HL-60 (cell line): Measurements from ENCODE around the gene TACC2.

Source experiments
- DNase-seq, 2 experiments: peaks; one replicate each; pipeline ENCODE4 v3.0.0-alpha.2; 2010 to 2020; ENCODE audit warnings: low read depth in 1 of 2, low spot score in 1 of 2
- H3K27ac ChIP-seq: fragments of 250-450 bp; sonication (Bioruptor Pico); replicated peaks from 2 replicates; pipeline ENCODE4 v1.5.1; 2020; ENCODE audit warnings: mild to moderate bottlenecking, moderate library complexity
- H3K27me3 ChIP-seq: fragments of 250-450 bp; sonication (Bioruptor Pico); 2 replicates; pipeline ENCODE4 v1.5.1; 2021; ENCODE audit warnings: mild to moderate bottlenecking, moderate library complexity; ENCODE audit not compliant: insufficient read depth, poor library complexity, severe bottlenecking
- H3K4me3 ChIP-seq: replicated peaks from 2 replicates; pipeline ENCODE4 v1.5.1; 2011; ENCODE audit warnings: mild to moderate bottlenecking, control low read depth, low read length; ENCODE audit not compliant: insufficient read depth
- GABPA ChIP-seq: IDR thresholded peaks from 2 replicates; pipeline ENCODE4 v1.6.1; 2012; ENCODE audit warnings: low read depth
- POLR2AphosphoS5 ChIP-seq: IDR thresholded peaks from 2 replicates; pipeline ENCODE4 v1.6.1; 2012; ENCODE audit warnings: low read depth
- SPI1 ChIP-seq: IDR thresholded peaks from 2 replicates; pipeline ENCODE4 v1.6.1; 2012; ENCODE audit warnings: low read depth, mild to moderate bottlenecking, borderline replicate concordance
- TF ChIP-seq, protein P1 (sequence below): IDR thresholded peaks from 2 replicates; pipeline ENCODE4 v1.6.1; 2012; ENCODE audit warnings: low read depth; ENCODE audit not compliant: insufficient replicate concordance
- TF ChIP-seq, protein P2 (sequence below): IDR thresholded peaks from one replicate; pipeline ENCODE4 v1.5.1; 2011; ENCODE audit warnings: low read length, control low read depth, inconsistent platforms; ENCODE audit not compliant: insufficient read depth

TACC2 gene

DNA sequence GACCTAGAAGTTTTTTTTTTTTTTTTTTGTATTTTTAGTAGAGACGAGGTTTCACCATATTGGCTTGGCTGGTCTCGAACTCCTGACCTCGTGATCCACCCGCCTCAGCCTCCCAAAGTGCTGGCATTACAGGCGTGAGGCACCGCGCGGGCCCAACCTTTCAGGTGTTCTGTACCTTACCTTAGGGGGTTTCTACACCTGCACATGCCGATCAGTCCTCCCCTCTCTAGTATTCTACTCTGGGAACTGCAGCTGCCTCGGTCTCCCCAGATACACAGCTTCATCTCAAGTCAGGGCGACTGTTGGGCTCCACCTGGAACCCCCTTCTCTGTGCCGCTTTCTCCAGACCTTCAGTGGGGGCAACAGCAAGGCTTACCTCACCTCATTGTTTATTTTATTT lies 79.9 kb downstream of the TACC2 start:
- TF ChIP-seq, protein P1, sequence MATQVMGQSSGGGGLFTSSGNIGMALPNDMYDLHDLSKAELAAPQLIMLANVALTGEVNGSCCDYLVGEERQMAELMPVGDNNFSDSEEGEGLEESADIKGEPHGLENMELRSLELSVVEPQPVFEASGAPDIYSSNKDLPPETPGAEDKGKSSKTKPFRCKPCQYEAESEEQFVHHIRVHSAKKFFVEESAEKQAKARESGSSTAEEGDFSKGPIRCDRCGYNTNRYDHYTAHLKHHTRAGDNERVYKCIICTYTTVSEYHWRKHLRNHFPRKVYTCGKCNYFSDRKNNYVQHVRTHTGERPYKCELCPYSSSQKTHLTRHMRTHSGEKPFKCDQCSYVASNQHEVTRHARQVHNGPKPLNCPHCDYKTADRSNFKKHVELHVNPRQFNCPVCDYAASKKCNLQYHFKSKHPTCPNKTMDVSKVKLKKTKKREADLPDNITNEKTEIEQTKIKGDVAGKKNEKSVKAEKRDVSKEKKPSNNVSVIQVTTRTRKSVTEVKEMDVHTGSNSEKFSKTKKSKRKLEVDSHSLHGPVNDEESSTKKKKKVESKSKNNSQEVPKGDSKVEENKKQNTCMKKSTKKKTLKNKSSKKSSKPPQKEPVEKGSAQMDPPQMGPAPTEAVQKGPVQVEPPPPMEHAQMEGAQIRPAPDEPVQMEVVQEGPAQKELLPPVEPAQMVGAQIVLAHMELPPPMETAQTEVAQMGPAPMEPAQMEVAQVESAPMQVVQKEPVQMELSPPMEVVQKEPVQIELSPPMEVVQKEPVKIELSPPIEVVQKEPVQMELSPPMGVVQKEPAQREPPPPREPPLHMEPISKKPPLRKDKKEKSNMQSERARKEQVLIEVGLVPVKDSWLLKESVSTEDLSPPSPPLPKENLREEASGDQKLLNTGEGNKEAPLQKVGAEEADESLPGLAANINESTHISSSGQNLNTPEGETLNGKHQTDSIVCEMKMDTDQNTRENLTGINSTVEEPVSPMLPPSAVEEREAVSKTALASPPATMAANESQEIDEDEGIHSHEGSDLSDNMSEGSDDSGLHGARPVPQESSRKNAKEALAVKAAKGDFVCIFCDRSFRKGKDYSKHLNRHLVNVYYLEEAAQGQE = no peak
- H3K27ac ChIP-seq = no peak overlapping the region
- no peak overlapping the region for H3K4me3 ChIP-seq
- no peak for DNase-seq
- no peaks in the 10 kb centered on the region for H3K27me3 ChIP-seq

DNA sequence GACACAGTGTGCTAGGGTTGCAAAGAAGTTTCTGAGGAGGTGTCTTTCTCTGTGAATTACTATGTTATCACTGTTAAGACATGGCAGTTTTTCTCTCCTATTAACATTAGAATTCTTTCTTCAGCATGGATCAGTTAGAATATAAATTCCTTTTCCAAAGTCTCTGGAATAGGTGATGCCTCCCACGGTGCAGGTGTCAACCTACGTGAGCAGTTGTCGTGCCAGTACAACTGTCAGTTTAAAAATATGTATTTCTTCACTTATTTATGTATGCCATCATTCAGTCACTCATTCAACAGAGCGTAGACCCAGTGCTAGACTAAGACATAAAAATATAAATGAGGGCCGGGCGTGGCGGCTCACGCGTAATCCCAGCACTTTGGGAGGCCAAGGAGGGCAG lies 83.5 kb downstream of the TACC2 start:
- no peak for TF ChIP-seq POLR2AphosphoS5
- TF ChIP-seq, protein P1 = no peak
- TF ChIP-seq SPI1 = no peak
- no peak for TF ChIP-seq GABPA
- TF ChIP-seq, protein P2, sequence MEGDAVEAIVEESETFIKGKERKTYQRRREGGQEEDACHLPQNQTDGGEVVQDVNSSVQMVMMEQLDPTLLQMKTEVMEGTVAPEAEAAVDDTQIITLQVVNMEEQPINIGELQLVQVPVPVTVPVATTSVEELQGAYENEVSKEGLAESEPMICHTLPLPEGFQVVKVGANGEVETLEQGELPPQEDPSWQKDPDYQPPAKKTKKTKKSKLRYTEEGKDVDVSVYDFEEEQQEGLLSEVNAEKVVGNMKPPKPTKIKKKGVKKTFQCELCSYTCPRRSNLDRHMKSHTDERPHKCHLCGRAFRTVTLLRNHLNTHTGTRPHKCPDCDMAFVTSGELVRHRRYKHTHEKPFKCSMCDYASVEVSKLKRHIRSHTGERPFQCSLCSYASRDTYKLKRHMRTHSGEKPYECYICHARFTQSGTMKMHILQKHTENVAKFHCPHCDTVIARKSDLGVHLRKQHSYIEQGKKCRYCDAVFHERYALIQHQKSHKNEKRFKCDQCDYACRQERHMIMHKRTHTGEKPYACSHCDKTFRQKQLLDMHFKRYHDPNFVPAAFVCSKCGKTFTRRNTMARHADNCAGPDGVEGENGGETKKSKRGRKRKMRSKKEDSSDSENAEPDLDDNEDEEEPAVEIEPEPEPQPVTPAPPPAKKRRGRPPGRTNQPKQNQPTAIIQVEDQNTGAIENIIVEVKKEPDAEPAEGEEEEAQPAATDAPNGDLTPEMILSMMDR = no peak
- Histone ChIP-seq H3K27me3 (no peaks in the 10 kb centered on the region), H3K4me3 (no peak overlapping the region), H3K27ac (no peak overlapping the region)
- no peak for DNase-seq

DNA sequence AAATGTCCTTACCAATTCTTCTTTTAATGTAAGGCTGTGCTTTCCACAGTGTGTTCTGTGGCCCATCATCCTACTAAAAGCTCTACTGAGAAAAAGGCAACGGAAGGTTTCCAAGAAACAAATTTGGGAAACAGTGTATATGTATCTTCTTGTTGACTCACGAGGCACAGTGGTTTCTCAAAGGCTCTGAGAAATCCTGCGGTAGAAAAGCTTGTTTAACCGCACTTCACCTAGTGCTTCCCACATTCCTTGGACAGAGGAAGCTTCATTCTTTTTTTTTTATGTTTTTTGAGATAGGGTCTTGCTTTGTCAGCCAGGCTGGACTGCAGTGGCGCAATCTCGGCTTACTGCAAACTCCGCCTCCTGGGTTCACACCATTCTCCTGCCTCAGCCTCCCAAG lies 84.5 kb downstream of the TACC2 start:
- no peak for TF ChIP-seq GABPA
- TF ChIP-seq POLR2AphosphoS5 = no peak
- TF ChIP-seq, protein P1 = no peak
- TF ChIP-seq SPI1 = no peak
- TF ChIP-seq, protein P2 = no peak
- Histone ChIP-seq H3K27me3 (no peaks in the 10 kb centered on the region), H3K4me3 (no peak overlapping the region), H3K27ac (no peak overlapping the region)
- no peak for DNase-seq

DNA sequence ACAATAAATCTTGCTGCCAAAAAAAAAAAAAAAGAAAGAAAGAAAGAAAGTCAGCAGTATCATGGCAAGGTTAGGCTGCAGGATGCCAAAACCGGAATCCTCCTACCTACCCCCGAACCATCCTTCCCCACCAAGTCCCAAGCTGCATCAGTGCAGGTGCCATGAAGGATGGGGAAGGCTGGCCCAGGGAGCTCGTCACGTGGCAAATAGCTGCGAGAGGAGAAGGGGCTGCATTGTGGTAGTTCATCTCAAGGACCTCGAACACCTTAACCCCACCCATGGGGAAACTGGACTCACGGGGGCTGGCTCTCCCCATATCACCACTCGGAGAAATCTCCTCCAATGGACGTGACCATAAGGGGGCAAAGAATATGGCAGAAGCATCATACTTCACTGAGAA lies 86.2 kb downstream of the TACC2 start:
- TF ChIP-seq, protein P1 = no peak
- no peak for TF ChIP-seq SPI1
- no peak for TF ChIP-seq POLR2AphosphoS5
- TF ChIP-seq GABPA = no peak
- TF ChIP-seq, protein P2 = no peak
- no peak for DNase-seq
- Histone ChIP-seq H3K27ac (no peak overlapping the region), H3K27me3 (no peaks in the 10 kb centered on the region), H3K4me3 (no peak overlapping the region)
